ENCODE results near the gene ACAD10.
A peak's percentile ranks its signal among the peaks of the same experiment; 100 is the strongest.
"Not testable (repeated sequence)": the region's sequence is repeated elsewhere in the genome, so short reads cannot be mapped to it uniquely, and the experiment has no call there.

Gene ACAD10

DNA sequence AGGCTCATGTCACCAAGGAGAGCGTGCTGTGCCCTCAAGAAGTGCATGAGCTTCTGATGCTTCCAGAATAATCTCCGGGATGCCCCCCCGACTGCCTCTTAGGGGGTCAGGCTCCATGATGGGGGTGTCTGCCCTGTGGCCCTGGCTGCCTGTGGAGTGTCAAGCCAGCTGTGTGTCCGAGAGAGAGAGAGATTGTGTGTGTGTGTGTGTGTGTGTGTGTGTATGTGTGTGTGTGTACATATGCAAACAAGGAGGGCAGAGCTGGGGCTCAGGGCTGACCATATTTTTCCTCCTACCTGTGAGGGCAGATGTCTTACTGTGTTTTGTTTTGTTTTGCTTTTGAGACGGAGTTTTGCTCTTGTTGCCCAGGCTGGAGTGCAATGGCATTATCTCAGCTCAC lies 75.2 kb downstream of the ACAD10 start:
- Histone ChIP-seq H3K9me3 (ENCODE audit: control insufficient read depth, insufficient read depth, low read depth, low read length) (no peaks in the 10 kb centered on the region), H3K4me1 (ENCODE audit: control insufficient read depth, insufficient read depth, low read length) (no peaks in the 10 kb centered on the region), H3K27ac (ENCODE audit: extremely low read depth, low read depth, low read length) (no peak overlapping the region), H3K36me3 (ENCODE audit: control insufficient read depth in 2 of 2, insufficient read depth in 1 of 2, low read length in 2 of 2) (peaks cover 0 to 3% of the 10 kb centered on the region in 2 experiments; a peak in 1 of 3 replicates), H3K4me3 (ENCODE audit: low read depth, low read length) (no peak overlapping the region)
- TF ChIP-seq, protein P1, sequence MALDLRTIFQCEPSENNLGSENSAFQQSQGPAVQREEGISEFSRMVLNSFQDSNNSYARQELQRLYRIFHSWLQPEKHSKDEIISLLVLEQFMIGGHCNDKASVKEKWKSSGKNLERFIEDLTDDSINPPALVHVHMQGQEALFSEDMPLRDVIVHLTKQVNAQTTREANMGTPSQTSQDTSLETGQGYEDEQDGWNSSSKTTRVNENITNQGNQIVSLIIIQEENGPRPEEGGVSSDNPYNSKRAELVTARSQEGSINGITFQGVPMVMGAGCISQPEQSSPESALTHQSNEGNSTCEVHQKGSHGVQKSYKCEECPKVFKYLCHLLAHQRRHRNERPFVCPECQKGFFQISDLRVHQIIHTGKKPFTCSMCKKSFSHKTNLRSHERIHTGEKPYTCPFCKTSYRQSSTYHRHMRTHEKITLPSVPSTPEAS (tag by site-specific recombination; IDR thresholded peaks at IDR 0.05) = peak; percentile 87
- TF ChIP-seq ZNF19 (tag by site-specific recombination; IDR thresholded peaks at IDR 0.05; ENCODE audit: low read depth) = no peak
- no peak for TF ChIP-seq GLI4 (tag by site-specific recombination; IDR thresholded peaks at IDR 0.05)
- ChIA-PET POLR2A (interaction anchor here (1.0 kb wide), 1 partner anchor 52 kb away, joined by 7 read pairs; no protein-coding TSS in a partner anchor), CTCF (interaction anchor here (0.6 to 1.0 kb wide), 3 partner anchors 49 to 52 kb away, joined by 3 to 5 read pairs (median 4); no protein-coding TSS in a partner anchor)

DNA sequence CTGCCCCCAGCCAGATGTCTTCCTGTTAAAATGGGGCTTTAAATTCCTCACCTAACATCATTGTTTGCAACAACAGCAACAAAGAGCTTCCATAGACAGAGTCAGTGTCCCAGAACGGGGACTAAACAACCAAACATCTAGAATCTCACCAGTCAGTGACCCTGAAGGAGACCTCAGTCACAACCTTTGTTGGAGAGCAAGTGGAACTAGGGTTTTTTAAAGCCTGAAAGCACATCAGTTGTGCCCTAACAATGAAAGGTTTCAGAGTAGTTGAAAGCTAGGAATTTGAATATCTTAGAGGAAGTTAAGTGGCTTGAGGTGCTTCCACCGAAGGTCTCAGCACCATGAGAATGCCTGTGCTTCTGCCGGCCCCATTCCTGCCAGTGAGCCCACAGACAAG lies 75.9 kb downstream of the ACAD10 start:
- CTCF ChIA-PET = interaction anchor here (0.6 to 1.0 kb wide), 2 partner anchors 49 to 51 kb away, joined by 4 to 5 read pairs; no protein-coding TSS in a partner anchor
- POLR2A ChIA-PET = interaction anchor here (1.0 kb wide), 1 partner anchor 52 kb away, joined by 7 read pairs; no protein-coding TSS in a partner anchor
- Histone ChIP-seq H3K4me3 (ENCODE audit: low read depth, low read length) (no peak overlapping the region), H3K4me1 (ENCODE audit: control insufficient read depth, insufficient read depth, low read length) (no peaks in the 10 kb centered on the region), H3K9me3 (ENCODE audit: control insufficient read depth, insufficient read depth, low read depth, low read length) (no peaks in the 10 kb centered on the region), H3K27ac (ENCODE audit: extremely low read depth, low read depth, low read length) (no peak overlapping the region), H3K36me3 (ENCODE audit: control insufficient read depth in 2 of 2, insufficient read depth in 1 of 2, low read length in 2 of 2) (no peaks in the 10 kb centered on the region)
- TF ChIP-seq ZNF202 (tag by site-specific recombination; IDR thresholded peaks at IDR 0.05; ENCODE audit: borderline replicate concordance) (no peak), GLIS1 (tag by site-specific recombination; IDR thresholded peaks at IDR 0.05) (no peak), ZNF10 (tag by site-specific recombination; IDR thresholded peaks at IDR 0.05) (no peak), ZNF548 (tag by site-specific recombination; IDR thresholded peaks at IDR 0.05) (no peak)

DNA sequence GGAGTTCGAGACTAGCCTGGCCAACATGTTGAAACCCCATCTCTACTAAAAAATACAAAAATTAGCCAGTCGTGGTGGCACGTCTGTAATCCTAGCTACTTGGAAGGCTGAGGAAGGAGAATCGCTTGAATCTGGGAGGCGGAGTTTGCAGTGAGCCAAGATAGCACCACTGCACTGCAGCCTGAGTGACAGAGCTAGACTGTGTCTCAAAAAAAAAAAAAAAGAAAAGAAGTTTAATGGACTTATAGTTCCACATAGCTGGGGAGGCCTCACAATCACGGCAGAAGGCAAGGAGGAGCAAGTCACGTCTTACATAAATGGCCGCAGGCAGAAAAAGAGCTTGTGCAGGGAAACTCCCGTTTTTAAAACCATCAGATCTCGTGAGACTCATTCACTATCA lies 77.7 kb downstream of the ACAD10 start:
- H3K36me3 ChIP-seq (ENCODE audit: control insufficient read depth in 2 of 2, insufficient read depth in 1 of 2, low read length in 2 of 2); H3K9me3 ChIP-seq (ENCODE audit: control insufficient read depth, insufficient read depth, low read depth, low read length); POLR2A ChIA-PET; H3K4me3 ChIP-seq (ENCODE audit: low read depth, low read length); H3K4me1 ChIP-seq (ENCODE audit: control insufficient read depth, insufficient read depth, low read length); H3K27ac ChIP-seq (ENCODE audit: extremely low read depth, low read depth, low read length): not testable (repeated sequence)
- CTCF ChIA-PET = interaction anchor here (1.2 to 2.2 kb wide), 2 partner anchors 10 to 49 kb away, joined by 3 to 10 read pairs; no protein-coding TSS in a partner anchor

DNA sequence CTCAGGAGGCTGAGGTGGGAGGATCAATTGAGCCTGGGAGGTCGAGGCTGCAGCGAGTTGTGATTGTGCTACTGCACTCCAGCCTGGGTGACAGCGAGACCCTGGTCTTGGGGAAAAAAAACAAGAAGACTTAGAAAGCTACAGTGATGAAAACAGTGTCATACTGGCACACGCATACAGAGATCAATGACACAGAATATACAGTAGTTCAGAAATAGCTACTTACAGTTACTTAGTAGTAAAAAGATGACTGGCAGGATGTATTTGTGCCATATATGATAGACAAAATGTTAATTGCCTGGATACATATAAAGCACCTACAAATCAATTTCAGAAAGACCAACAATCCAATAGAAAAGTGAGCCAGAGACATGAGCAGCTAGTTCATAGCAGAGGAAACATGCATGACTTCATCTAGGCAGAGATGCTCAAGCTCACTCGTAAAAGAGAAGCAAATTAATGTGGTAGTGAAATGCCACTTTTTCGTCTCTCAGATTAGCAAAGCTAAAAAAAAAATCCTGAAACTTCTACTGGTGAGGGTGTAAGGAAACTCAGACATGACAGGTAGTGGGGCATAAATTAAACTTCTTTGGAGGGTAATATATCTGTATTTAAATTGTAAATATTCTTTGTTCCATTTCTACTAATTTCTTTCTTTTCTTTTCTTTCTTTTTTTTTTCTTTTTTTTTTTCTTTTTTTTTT lies 78.4 kb downstream of the ACAD10 start:
- Histone ChIP-seq H3K9me3 (ENCODE audit: control insufficient read depth, insufficient read depth, low read depth, low read length) (no peaks in the 10 kb centered on the region), H3K4me1 (ENCODE audit: control insufficient read depth, insufficient read depth, low read length) (no peaks in the 10 kb centered on the region; the same call in 1 of the 2 replicates), H3K36me3 (ENCODE audit: control insufficient read depth in 2 of 2, insufficient read depth in 1 of 2, low read length in 2 of 2) (no peaks in the 10 kb centered on the region), H3K4me3 (ENCODE audit: low read depth, low read length) (no peak overlapping the region), H3K27ac (ENCODE audit: extremely low read depth, low read depth, low read length) (no peak overlapping the region)
- POLR2A ChIA-PET = interaction anchor here (0.7 to 0.8 kb wide), 3 partner anchors 20 to 79 kb away, joined by 3 to 7 read pairs (median 4); partner anchors contain the start of genes ACAD10 and BRAP
- CTCF ChIA-PET = interaction anchor here (0.6 to 2.2 kb wide), 6 partner anchors 10 to 313 kb away, joined by 3 to 10 read pairs (median 4); no protein-coding TSS in a partner anchor
- TF ChIP-seq ZNF76 (tag by site-specific recombination; IDR thresholded peaks at IDR 0.05; ENCODE audit: borderline replicate concordance, low read depth) = no peak
- no peak for TF ChIP-seq ZBTB8A (tag by site-specific recombination; IDR thresholded peaks at IDR 0.05)
- no peak for TF ChIP-seq SCRT1 (tag by site-specific recombination; IDR thresholded peaks at IDR 0.05; ENCODE audit: borderline replicate concordance)
- TF ChIP-seq ZNF239 (tag by site-specific recombination; IDR thresholded peaks at IDR 0.05) = no peak
- no peak for TF ChIP-seq ZNF837 (tag by site-specific recombination; IDR thresholded peaks at IDR 0.05)
- TF ChIP-seq ZSCAN16 (tag by site-specific recombination; IDR thresholded peaks at IDR 0.05) = no peak
- TF ChIP-seq, protein P2, sequence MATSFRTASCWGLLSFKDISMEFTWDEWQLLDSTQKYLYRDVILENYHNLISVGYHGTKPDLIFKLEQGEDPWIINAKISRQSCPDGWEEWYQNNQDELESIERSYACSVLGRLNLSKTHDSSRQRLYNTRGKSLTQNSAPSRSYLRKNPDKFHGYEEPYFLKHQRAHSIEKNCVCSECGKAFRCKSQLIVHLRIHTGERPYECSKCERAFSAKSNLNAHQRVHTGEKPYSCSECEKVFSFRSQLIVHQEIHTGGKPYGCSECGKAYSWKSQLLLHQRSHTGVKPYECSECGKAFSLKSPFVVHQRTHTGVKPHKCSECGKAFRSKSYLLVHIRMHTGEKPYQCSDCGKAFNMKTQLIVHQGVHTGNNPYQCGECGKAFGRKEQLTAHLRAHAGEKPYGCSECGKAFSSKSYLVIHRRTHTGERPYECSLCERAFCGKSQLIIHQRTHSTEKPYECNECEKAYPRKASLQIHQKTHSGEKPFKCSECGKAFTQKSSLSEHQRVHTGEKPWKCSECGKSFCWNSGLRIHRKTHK (tag by site-specific recombination; IDR thresholded peaks at IDR 0.05) = no peak
- TF ChIP-seq, protein P3, sequence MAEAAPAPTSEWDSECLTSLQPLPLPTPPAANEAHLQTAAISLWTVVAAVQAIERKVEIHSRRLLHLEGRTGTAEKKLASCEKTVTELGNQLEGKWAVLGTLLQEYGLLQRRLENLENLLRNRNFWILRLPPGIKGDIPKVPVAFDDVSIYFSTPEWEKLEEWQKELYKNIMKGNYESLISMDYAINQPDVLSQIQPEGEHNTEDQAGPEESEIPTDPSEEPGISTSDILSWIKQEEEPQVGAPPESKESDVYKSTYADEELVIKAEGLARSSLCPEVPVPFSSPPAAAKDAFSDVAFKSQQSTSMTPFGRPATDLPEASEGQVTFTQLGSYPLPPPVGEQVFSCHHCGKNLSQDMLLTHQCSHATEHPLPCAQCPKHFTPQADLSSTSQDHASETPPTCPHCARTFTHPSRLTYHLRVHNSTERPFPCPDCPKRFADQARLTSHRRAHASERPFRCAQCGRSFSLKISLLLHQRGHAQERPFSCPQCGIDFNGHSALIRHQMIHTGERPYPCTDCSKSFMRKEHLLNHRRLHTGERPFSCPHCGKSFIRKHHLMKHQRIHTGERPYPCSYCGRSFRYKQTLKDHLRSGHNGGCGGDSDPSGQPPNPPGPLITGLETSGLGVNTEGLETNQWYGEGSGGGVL (tag by site-specific recombination; IDR thresholded peaks at IDR 0.05) = no peak
- TF ChIP-seq, protein P4, sequence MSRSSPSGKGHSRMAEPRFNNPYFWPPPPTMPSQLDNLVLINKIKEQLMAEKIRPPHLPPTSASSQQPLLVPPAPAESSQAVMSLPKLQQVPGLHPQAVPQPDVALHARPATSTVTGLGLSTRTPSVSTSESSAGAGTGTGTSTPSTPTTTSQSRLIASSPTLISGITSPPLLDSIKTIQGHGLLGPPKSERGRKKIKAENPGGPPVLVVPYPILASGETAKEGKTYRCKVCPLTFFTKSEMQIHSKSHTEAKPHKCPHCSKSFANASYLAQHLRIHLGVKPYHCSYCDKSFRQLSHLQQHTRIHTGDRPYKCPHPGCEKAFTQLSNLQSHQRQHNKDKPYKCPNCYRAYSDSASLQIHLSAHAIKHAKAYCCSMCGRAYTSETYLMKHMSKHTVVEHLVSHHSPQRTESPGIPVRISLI (tag by site-specific recombination; IDR thresholded peaks at IDR 0.05) = peak; percentile 91
- TF ChIP-seq PRDM1 (tag by site-specific recombination; IDR thresholded peaks at IDR 0.05) = peak; percentile 32; the same call in 1 of the 2 replicates
- TF ChIP-seq, protein P5, sequence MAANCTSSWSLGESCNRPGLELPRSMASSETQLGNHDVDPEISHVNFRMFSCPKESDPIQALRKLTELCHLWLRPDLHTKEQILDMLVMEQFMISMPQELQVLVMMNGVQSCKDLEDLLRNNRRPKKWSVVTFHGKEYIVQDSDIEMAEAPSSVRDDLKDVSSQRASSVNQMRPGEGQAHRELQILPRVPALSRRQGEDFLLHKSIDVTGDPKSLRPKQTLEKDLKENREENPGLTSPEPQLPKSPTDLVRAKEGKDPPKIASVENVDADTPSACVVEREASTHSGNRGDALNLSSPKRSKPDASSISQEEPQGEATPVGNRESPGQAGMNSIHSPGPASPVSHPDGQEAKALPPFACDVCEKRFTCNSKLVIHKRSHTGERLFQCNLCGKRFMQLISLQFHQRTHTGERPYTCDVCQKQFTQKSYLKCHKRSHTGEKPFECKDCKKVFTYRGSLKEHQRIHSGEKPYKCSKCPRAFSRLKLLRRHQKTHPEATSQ (tag by site-specific recombination; IDR thresholded peaks at IDR 0.05) = peak; percentile 41; the same call in 1 of the 2 replicates

All from HEK293 (cell line).